SU-DHL-6 (cell line): ENCODE data around the gene TMEM163.

Experiments used
- H2AFZ ChIP-seq: fragments of 200-600 bp; sonication (generic); 2 replicates; pipeline ENCODE4 v1.6.1; 2014; ENCODE audit warnings: low read depth, mild to moderate bottlenecking, moderate library complexity, mixed read lengths, antibody characterized with exemption, low read length; ENCODE audit not compliant: severe bottlenecking
- H3F3A ChIP-seq: fragments of 200-600 bp; shearing (Covaris generic); 2 replicates; pipeline ENCODE4 v1.6.0; 2016; ENCODE audit warnings: antibody characterized with exemption, mild to moderate bottlenecking; ENCODE audit not compliant: insufficient read depth
- H3K27ac ChIP-seq: fragments of 200-600 bp; sonication (generic); 2 replicates; pipeline ENCODE4 v1.5.1; 2016; ENCODE audit warnings: low read depth, mild to moderate bottlenecking, low read length, moderate library complexity, mixed read lengths
- H3K27me3 ChIP-seq: fragments of 200-600 bp; sonication (generic), shearing (Covaris generic); 2 replicates; pipeline ENCODE4 v1.6.0; 2014; ENCODE audit warnings: mild to moderate bottlenecking, low read length
- H3K36me3 ChIP-seq: fragments of 200-600 bp; sonication (generic); 2 replicates; pipeline ENCODE4 v1.6.1; 2014; ENCODE audit warnings: mild to moderate bottlenecking, low read length, mixed read lengths
- H3K4me2 ChIP-seq: fragments of 300-600, 200-600 bp; shearing (Covaris generic), sonication (generic); 2 replicates; pipeline ENCODE4 v1.6.0; 2014; ENCODE audit warnings: low read length, low read depth, mild to moderate bottlenecking; ENCODE audit not compliant: poor library complexity, severe bottlenecking
- H3K4me3 ChIP-seq: fragments of 200-600 bp; sonication (generic); 2 replicates; pipeline ENCODE4 v1.5.1; 2014; ENCODE audit warnings: antibody characterized with exemption, low read length, mild to moderate bottlenecking, mixed read lengths; ENCODE audit not compliant: insufficient read depth, poor library complexity, severe bottlenecking
- H3K79me2 ChIP-seq: fragments of 200-600 bp; sonication (generic); 2 replicates; pipeline ENCODE4 v1.6.1; 2014; ENCODE audit warnings: mild to moderate bottlenecking, low read length, moderate library complexity; ENCODE audit not compliant: insufficient read depth
- H3K9ac ChIP-seq: fragments of 200-600 bp; sonication (generic); 2 replicates; pipeline ENCODE4 v1.7.0; 2014; ENCODE audit warnings: mild to moderate bottlenecking, low read length
- H3K9me2 ChIP-seq: fragments of 200-600 bp; sonication (generic); replicated peaks from 2 replicates; pipeline ENCODE4 v1.6.1; 2014; ENCODE audit warnings: low read length; ENCODE audit not compliant: insufficient read depth
- H3K9me3 ChIP-seq: fragments of 200-600 bp; sonication (generic); 2 replicates; pipeline ENCODE4 v1.6.1; 2014; ENCODE audit warnings: low read length, mixed read lengths; ENCODE audit not compliant: insufficient read depth
- H4K20me1 ChIP-seq: fragments of 200-600 bp; sonication (generic); 2 replicates; pipeline ENCODE4 v1.6.1; 2014; ENCODE audit warnings: low read depth, mild to moderate bottlenecking, antibody characterized with exemption, low read length, moderate library complexity, mixed read lengths
- CTCF ChIP-seq: fragments of 200-600 bp; sonication (generic); IDR thresholded peaks from one replicate; pipeline ENCODE4 v1.5.1; 2017; ENCODE audit warnings: antibody characterized with exemption, mild to moderate bottlenecking, low read length, moderate library complexity; ENCODE audit not compliant: insufficient read depth, poor library complexity, severe bottlenecking
- EZH2phosphoT487 ChIP-seq: fragments of 200-600 bp; sonication (generic), shearing (Covaris generic); conservative IDR thresholded peaks from 2 replicates; pipeline ENCODE4 v1.6.1; 2018; ENCODE audit warnings: mild to moderate bottlenecking, antibody characterized with exemption, low read length, moderate library complexity, mixed read lengths

Gene TMEM163

GRCh38 chr2:134448650-134449049 lies 270.1 kb downstream of the TMEM163 start:
- no peak overlapping the region for H3K4me3 ChIP-seq
- no peak overlapping the region for H3K4me2 ChIP-seq
- no peak overlapping the region for H2AFZ ChIP-seq
- H3K79me2 ChIP-seq, result no peaks in the 10 kb centered on the region
- no peaks in the 10 kb centered on the region for H3F3A ChIP-seq
- no peaks in the 10 kb centered on the region for H3K9me2 ChIP-seq
- H3K27me3 ChIP-seq, result no peaks in the 10 kb centered on the region
- TF ChIP-seq CTCF (no peak), EZH2phosphoT487 (no peak)
- no peaks in the 10 kb centered on the region for H3K36me3 ChIP-seq
- H4K20me1 ChIP-seq, result no peaks in the 10 kb centered on the region
- no peak overlapping the region for H3K9ac ChIP-seq
- no peaks in the 10 kb centered on the region for H3K9me3 ChIP-seq
- H3K27ac ChIP-seq, result no peak overlapping the region

- Histone ChIP-seq H3K9me3 (no peaks in the 10 kb centered on the region), H3K4me3 (no peak overlapping the region), H3K9ac (no peak overlapping the region), H2AFZ (no peak overlapping the region), H4K20me1 (no peaks in the 10 kb centered on the region), H3F3A (no peaks in the 10 kb centered on the region), H3K4me2 (no peak overlapping the region), H3K79me2 (no peaks in the 10 kb centered on the region), H3K27me3 (no peaks in the 10 kb centered on the region), H3K9me2 (no peaks in the 10 kb centered on the region), H3K36me3 (no peaks in the 10 kb centered on the region), H3K27ac (no peak overlapping the region)
- TF ChIP-seq CTCF, result no peak
- no peak for TF ChIP-seq EZH2phosphoT487
These were observed 271.1 kb downstream of the TMEM163 start for GRCh38 chr2:134447669-134448068.

- H4K20me1 ChIP-seq, result no peaks in the 10 kb centered on the region
- H3K79me2 ChIP-seq, result no peaks in the 10 kb centered on the region
- H2AFZ ChIP-seq, result no peak overlapping the region
- H3K27me3 ChIP-seq, result no peaks in the 10 kb centered on the region
- H3K4me3 ChIP-seq, result no peak overlapping the region
- no peak overlapping the region for H3K27ac ChIP-seq
- H3K9me3 ChIP-seq, result no peaks in the 10 kb centered on the region
- no peaks in the 10 kb centered on the region for H3K9me2 ChIP-seq
- no peak overlapping the region for H3K9ac ChIP-seq
- H3K4me2 ChIP-seq, result no peak overlapping the region
- no peaks in the 10 kb centered on the region for H3K36me3 ChIP-seq
- H3F3A ChIP-seq, result no peaks in the 10 kb centered on the region
- TF ChIP-seq CTCF (no peak), EZH2phosphoT487 (no peak)
These were observed 272.3 kb downstream of the TMEM163 start for GRCh38 chr2:134446383-134447017.
